ENCODE measurements around the gene MLPH. TPM values are rescaled to one million over a fixed set of nuclear protein-coding genes. Genes with fewer than 3 reads are reported as not detected.

The MLPH gene
- total and polyA plus RNA-seq, 2 of the 13 experiments (the other 11 are each of a cell fraction or from before 2014, with no cell fraction given): 0.12 TPM; not detected in 1

DNA sequence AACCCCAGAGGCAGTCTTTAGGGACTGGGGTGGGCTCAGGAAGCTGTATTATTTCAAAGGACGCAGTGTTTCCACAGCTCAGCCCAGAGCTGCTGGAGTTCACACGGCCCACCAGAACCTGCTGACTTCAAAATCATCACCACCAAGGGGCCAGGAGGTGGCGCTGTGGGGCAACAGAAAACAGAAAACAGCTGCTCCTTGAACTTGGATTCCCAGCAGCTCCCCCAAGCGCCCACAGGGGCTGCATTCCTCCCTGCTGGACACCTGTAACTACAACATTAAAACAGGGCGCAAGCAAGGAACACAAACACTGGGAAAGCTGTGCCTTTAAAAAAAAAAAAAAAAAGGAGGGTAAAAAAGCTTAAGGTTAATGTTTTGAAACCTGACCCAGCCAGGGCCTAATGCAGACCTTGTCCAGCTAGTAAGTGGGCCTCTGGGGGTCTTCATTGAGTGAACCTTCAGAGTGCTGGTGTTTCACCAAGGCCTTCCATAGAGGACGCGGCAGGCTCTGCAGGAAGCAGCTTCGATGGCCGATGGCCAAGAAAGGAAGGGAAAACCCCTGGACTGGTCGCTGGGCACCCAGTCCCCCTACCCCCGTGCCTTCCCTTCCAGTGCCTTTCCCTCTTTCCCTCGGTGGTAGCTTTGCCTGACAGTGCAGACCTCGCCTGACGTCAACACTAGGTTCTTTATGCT is 25.9 kb downstream of the MLPH start (continued):
- TF ChIP-seq, protein P1, sequence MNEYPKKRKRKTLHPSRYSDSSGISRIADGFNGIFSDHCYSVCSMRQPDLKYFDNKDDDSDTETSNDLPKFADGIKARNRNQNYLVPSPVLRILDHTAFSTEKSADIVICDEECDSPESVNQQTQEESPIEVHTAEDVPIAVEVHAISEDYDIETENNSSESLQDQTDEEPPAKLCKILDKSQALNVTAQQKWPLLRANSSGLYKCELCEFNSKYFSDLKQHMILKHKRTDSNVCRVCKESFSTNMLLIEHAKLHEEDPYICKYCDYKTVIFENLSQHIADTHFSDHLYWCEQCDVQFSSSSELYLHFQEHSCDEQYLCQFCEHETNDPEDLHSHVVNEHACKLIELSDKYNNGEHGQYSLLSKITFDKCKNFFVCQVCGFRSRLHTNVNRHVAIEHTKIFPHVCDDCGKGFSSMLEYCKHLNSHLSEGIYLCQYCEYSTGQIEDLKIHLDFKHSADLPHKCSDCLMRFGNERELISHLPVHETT (CRISPR knock-in tag; conservative IDR thresholded peaks at IDR 0.05): 0 out of 2 replicates have a peak, but pooled peaks have one; percentile 39
- TF ChIP-seq RFX3 (CRISPR knock-in tag; IDR thresholded peaks at IDR 0.05): no peak
- TF ChIP-seq, protein P2, sequence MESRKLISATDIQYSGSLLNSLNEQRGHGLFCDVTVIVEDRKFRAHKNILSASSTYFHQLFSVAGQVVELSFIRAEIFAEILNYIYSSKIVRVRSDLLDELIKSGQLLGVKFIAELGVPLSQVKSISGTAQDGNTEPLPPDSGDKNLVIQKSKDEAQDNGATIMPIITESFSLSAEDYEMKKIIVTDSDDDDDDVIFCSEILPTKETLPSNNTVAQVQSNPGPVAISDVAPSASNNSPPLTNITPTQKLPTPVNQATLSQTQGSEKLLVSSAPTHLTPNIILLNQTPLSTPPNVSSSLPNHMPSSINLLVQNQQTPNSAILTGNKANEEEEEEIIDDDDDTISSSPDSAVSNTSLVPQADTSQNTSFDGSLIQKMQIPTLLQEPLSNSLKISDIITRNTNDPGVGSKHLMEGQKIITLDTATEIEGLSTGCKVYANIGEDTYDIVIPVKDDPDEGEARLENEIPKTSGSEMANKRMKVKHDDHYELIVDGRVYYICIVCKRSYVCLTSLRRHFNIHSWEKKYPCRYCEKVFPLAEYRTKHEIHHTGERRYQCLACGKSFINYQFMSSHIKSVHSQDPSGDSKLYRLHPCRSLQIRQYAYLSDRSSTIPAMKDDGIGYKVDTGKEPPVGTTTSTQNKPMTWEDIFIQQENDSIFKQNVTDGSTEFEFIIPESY (CRISPR knock-in tag; IDR thresholded peaks at IDR 0.05): 0 out of 2 replicates have a peak, but pooled peaks have one; percentile 8
- TF ChIP-seq ZNF331 (CRISPR knock-in tag; IDR thresholded peaks at IDR 0.05): peak; percentile 51; the same call in 1 of the 2 replicates
- TF ChIP-seq, protein P3, sequence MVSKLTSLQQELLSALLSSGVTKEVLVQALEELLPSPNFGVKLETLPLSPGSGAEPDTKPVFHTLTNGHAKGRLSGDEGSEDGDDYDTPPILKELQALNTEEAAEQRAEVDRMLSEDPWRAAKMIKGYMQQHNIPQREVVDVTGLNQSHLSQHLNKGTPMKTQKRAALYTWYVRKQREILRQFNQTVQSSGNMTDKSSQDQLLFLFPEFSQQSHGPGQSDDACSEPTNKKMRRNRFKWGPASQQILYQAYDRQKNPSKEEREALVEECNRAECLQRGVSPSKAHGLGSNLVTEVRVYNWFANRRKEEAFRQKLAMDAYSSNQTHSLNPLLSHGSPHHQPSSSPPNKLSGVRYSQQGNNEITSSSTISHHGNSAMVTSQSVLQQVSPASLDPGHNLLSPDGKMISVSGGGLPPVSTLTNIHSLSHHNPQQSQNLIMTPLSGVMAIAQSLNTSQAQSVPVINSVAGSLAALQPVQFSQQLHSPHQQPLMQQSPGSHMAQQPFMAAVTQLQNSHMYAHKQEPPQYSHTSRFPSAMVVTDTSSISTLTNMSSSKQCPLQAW (CRISPR knock-in tag; IDR thresholded peaks at IDR 0.05): peak; percentile 87
- TF ChIP-seq BHLHE40 (IDR thresholded peaks at IDR 0.05; ENCODE audit: low read length): no peak
- TF ChIP-seq, protein P4, sequence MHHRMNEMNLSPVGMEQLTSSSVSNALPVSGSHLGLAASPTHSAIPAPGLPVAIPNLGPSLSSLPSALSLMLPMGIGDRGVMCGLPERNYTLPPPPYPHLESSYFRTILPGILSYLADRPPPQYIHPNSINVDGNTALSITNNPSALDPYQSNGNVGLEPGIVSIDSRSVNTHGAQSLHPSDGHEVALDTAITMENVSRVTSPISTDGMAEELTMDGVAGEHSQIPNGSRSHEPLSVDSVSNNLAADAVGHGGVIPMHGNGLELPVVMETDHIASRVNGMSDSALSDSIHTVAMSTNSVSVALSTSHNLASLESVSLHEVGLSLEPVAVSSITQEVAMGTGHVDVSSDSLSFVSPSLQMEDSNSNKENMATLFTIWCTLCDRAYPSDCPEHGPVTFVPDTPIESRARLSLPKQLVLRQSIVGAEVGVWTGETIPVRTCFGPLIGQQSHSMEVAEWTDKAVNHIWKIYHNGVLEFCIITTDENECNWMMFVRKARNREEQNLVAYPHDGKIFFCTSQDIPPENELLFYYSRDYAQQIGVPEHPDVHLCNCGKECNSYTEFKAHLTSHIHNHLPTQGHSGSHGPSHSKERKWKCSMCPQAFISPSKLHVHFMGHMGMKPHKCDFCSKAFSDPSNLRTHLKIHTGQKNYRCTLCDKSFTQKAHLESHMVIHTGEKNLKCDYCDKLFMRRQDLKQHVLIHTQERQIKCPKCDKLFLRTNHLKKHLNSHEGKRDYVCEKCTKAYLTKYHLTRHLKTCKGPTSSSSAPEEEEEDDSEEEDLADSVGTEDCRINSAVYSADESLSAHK (CRISPR knock-in tag; IDR thresholded peaks at IDR 0.05; ENCODE audit: borderline replicate concordance): no peak
- 0 out of 2 replicates have a peak, but pooled peaks have one; percentile 17 for TF ChIP-seq SP5 (CRISPR knock-in tag; IDR thresholded peaks at IDR 0.05; ENCODE audit: borderline replicate concordance, low read depth)
- TF ChIP-seq, protein P5, sequence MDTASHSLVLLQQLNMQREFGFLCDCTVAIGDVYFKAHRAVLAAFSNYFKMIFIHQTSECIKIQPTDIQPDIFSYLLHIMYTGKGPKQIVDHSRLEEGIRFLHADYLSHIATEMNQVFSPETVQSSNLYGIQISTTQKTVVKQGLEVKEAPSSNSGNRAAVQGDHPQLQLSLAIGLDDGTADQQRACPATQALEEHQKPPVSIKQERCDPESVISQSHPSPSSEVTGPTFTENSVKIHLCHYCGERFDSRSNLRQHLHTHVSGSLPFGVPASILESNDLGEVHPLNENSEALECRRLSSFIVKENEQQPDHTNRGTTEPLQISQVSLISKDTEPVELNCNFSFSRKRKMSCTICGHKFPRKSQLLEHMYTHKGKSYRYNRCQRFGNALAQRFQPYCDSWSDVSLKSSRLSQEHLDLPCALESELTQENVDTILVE (CRISPR knock-in tag; IDR thresholded peaks at IDR 0.05): peak; percentile 74; the same call in 1 of the 2 replicates
- TF ChIP-seq ZNF34 (CRISPR knock-in tag; IDR thresholded peaks at IDR 0.05; ENCODE audit: borderline replicate concordance): 0 out of 2 replicates have a peak, but pooled peaks have one; percentile 64
- no peak for TF ChIP-seq JDP2 (CRISPR knock-in tag; IDR thresholded peaks at IDR 0.05; ENCODE audit: borderline replicate concordance)
- TF ChIP-seq, protein P6, sequence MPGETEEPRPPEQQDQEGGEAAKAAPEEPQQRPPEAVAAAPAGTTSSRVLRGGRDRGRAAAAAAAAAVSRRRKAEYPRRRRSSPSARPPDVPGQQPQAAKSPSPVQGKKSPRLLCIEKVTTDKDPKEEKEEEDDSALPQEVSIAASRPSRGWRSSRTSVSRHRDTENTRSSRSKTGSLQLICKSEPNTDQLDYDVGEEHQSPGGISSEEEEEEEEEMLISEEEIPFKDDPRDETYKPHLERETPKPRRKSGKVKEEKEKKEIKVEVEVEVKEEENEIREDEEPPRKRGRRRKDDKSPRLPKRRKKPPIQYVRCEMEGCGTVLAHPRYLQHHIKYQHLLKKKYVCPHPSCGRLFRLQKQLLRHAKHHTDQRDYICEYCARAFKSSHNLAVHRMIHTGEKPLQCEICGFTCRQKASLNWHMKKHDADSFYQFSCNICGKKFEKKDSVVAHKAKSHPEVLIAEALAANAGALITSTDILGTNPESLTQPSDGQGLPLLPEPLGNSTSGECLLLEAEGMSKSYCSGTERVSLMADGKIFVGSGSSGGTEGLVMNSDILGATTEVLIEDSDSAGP (CRISPR knock-in tag; IDR thresholded peaks at IDR 0.05; ENCODE audit: borderline replicate concordance): 0 out of 2 replicates have a peak, but pooled peaks have one; percentile 28
- TF ChIP-seq NR2F1 (CRISPR knock-in tag; IDR thresholded peaks at IDR 0.05): no peak
- peak; percentile 50 for TF ChIP-seq ZNF781 (CRISPR knock-in tag; IDR thresholded peaks at IDR 0.05; ENCODE audit: borderline replicate concordance, not compliant biosample characterization)
- no peak for TF ChIP-seq POLR2AphosphoS2 (IDR thresholded peaks at IDR 0.05; ENCODE audit: low read depth, low read length)
- no peak for TF ChIP-seq NFIB (CRISPR knock-in tag; IDR thresholded peaks at IDR 0.05; ENCODE audit: borderline replicate concordance)
- peak; percentile 59; the same call in 1 of the 2 replicates for TF ChIP-seq ZNF556 (CRISPR knock-in tag; IDR thresholded peaks at IDR 0.05; ENCODE audit: borderline replicate concordance)
